Measurements from ENCODE around the gene PRDM16. TPM values are rescaled to one million over a fixed set of nuclear protein-coding genes. Genes with fewer than 3 reads are reported as not detected.

The PRDM16 gene
- polyA plus RNA-seq, 3 donors: not detected

- Histone ChIP-seq H3K9ac (ENCODE audit: insufficient read depth, low read length, poor library complexity, severe bottlenecking) (no peak overlapping the region), H3K27ac (ENCODE audit: low read depth in 1 of 2, low read length in 2 of 2) (no peak overlapping the region), H2AFZ (ENCODE audit: insufficient read depth, low read depth, low read length, poor library complexity, severe bottlenecking) (no peak overlapping the region), H3K27me3 (ENCODE audit: control insufficient read depth in 2 of 2, insufficient read depth in 2 of 2, low read length in 2 of 2) (peaks cover 0 to 6% of the 10 kb centered on the region in 2 donors), H3K36me3 (replicated peaks in 1 of 2; ENCODE audit: control insufficient read depth in 1 of 2, insufficient read depth in 2 of 2, low read length in 2 of 2) (no peaks in the 10 kb centered on the region), H3K4me1 (ENCODE audit: control insufficient read depth in 1 of 2, insufficient read depth in 2 of 2, low read length in 2 of 2) (no peaks in the 10 kb centered on the region), H4K20me1 (ENCODE audit: insufficient read depth, low read length) (no peaks in the 10 kb centered on the region), H3K9me3 (replicated peaks in 1 of 2; ENCODE audit: control insufficient read depth in 1 of 2, insufficient read depth in 1 of 2, low read length in 2 of 2) (no peaks in the 10 kb centered on the region), H3K4me3 (replicated peaks in 1 of 3; ENCODE audit: low read depth in 2 of 3, low read length in 3 of 3) (no peak overlapping the region), H3K79me2 (ENCODE audit: insufficient read depth, low read length) (no peaks in the 10 kb centered on the region), H3K4me2 (replicated peaks; ENCODE audit: extremely low read depth, low read length, poor library complexity, severe bottlenecking) (no peak overlapping the region)
- TF ChIP-seq CTCF (IDR thresholded peaks at IDR 0.05): no peak
- Mint-ChIP-seq H3K4me1 (no peaks in the 10 kb centered on the region), H3K36me3 (no peaks in the 10 kb centered on the region), H3K27ac (no peak overlapping the region), H3K9me3 (peaks cover 0 to 2% (median 0%) of the 10 kb centered on the region in 7 donors), H3K4me3 (no peak overlapping the region), H3K27me3 (ENCODE audit: low read depth in 3 of 3) (peaks cover 11 to 21% (median 16%) of the 10 kb centered on the region in 3 donors)
- DNase-seq: no peak
- intact Hi-C loops (cut with micrococcal nuclease): no loop called here
- 43% methylated on average over 22 of the region's 27 CpGs for WGBS (ENCODE audit: insufficient coverage)
Measured at GRCh38 chr1:3215198-3216014, 146.4 kb downstream of the PRDM16 start.

- Mint-ChIP-seq H3K36me3 (no peaks in the 10 kb centered on the region), H3K27ac (no peak overlapping the region), H3K4me1 (no peaks in the 10 kb centered on the region), H3K4me3 (peak overlapping the region in 1 of 2 donors; percentile 11), H3K9me3 (peaks cover 0 to 2% (median 0%) of the 10 kb centered on the region in 7 donors), H3K27me3 (ENCODE audit: low read depth in 3 of 3) (peaks cover 11 to 21% (median 16%) of the 10 kb centered on the region in 3 donors)
- Histone ChIP-seq H3K4me2 (replicated peaks; ENCODE audit: extremely low read depth, low read length, poor library complexity, severe bottlenecking) (no peak overlapping the region), H2AFZ (ENCODE audit: insufficient read depth, low read depth, low read length, poor library complexity, severe bottlenecking) (no peak overlapping the region), H3K27me3 (ENCODE audit: control insufficient read depth in 2 of 2, insufficient read depth in 2 of 2, low read length in 2 of 2) (peaks cover 0 to 6% of the 10 kb centered on the region in 2 donors), H3K4me3 (replicated peaks in 1 of 3; ENCODE audit: low read depth in 2 of 3, low read length in 3 of 3) (no peak overlapping the region), H3K9me3 (replicated peaks in 1 of 2; ENCODE audit: control insufficient read depth in 1 of 2, insufficient read depth in 1 of 2, low read length in 2 of 2) (no peaks in the 10 kb centered on the region), H3K4me1 (ENCODE audit: control insufficient read depth in 1 of 2, insufficient read depth in 2 of 2, low read length in 2 of 2) (no peaks in the 10 kb centered on the region), H3K9ac (ENCODE audit: insufficient read depth, low read length, poor library complexity, severe bottlenecking) (no peak overlapping the region), H4K20me1 (ENCODE audit: insufficient read depth, low read length) (no peaks in the 10 kb centered on the region), H3K79me2 (ENCODE audit: insufficient read depth, low read length) (no peaks in the 10 kb centered on the region), H3K27ac (ENCODE audit: low read depth in 1 of 2, low read length in 2 of 2) (no peak overlapping the region), H3K36me3 (replicated peaks in 1 of 2; ENCODE audit: control insufficient read depth in 1 of 2, insufficient read depth in 2 of 2, low read length in 2 of 2) (no peaks in the 10 kb centered on the region)
- intact Hi-C loops (cut with micrococcal nuclease): no loop called here
- no peak for TF ChIP-seq CTCF (IDR thresholded peaks at IDR 0.05)
- no peak for DNase-seq
- 100% methylated on average over 4 of the region's 7 CpGs for WGBS (ENCODE audit: insufficient coverage)
Measured at GRCh38 chr1:3216015-3216391, 147.0 kb downstream of the PRDM16 start.

All from CD14-positive monocyte (primary cell).